HAP-1 (cell line): ENCODE measurements around the gene HSPA2.

ENCODE experiments used
- DNase-seq, 2 experiments: peaks; one replicate each; pipeline ENCODE4 v3.0.0-alpha.2; 2016 to 2020; ENCODE audit warnings: low spot score in 2 of 2
- H3K27me3 ChIP-seq: fragments of 250-450 bp; sonication (Bioruptor Pico); 2 replicates; pipeline ENCODE4 v1.5.1; 2020; ENCODE audit warnings: low read depth, mild to moderate bottlenecking, moderate library complexity
- H3K36me3 ChIP-seq: fragments of 250-450 bp; sonication (Bioruptor Pico); replicated peaks from 2 replicates; pipeline ENCODE4 v1.5.1; 2020; ENCODE audit warnings: mild to moderate bottlenecking
- H3K4me1 ChIP-seq: fragments of 250-450 bp; sonication (Bioruptor Pico); 2 replicates; pipeline ENCODE4 v1.5.1; 2020; ENCODE audit warnings: mild to moderate bottlenecking
- H3K4me3 ChIP-seq: fragments of 250-450 bp; sonication (Bioruptor Pico); 2 replicates; pipeline ENCODE4 v1.5.1; 2020; ENCODE audit warnings: mild to moderate bottlenecking, moderate library complexity
- H3K9me3 ChIP-seq: fragments of 250-450 bp; sonication (Bioruptor Pico); 2 replicates; pipeline ENCODE4 v1.5.1; 2020; ENCODE audit warnings: mild to moderate bottlenecking, moderate library complexity
- in situ Hi-C: fragments of 300-500 bp; cut with MboI; formaldehyde crosslinking; loops from 3 replicates; pipeline ENCODE4 v1.14.3; 2020; ENCODE audit warnings: low sequenced_read_pairs, inconsistent platforms, mixed read lengths

Gene HSPA2

GRCh38 chr14:64540208-64541202, at the start of gene HSPA2:
Gene HSPA2 (plus strand): TSS chr14:64540741. CDS start chr14:64540850, 109 bp downstream.
- DNase-seq, result no peak
- no peaks in the 10 kb centered on the region; the same call in 1 of the 2 replicates for H3K4me1 ChIP-seq
- H3K9me3 ChIP-seq, result no peaks in the 10 kb centered on the region
- H3K27me3 ChIP-seq, result no peaks in the 10 kb centered on the region
- no peak within 1 kb of the TSS for H3K4me3 ChIP-seq
- H3K36me3 ChIP-seq, result no peaks in the 10 kb centered on the region
- in situ Hi-C loops, result no loop called here

DNA sequence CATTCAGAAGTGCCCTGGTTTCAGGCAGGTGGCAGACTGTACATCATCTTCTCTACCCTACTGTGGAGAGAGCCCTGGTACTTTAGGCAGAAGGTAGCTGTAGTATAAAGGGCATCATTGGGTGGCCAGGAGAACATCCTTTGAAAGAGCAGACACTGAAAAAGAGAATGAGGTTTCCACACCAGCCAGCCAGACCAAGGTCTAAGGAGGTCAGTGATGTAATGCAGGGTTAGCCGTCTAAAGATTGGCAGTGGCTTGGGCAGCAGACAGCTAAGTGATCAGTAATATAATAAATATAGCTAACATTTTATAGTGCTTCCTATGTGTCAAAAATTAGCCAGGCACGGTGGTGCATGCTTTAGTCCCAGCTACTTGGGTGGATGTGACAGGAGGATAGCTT, 48.9 kb upstream of the HSPA2 start:
- DNase-seq, result no peak
- peaks cover 37% of the 10 kb centered on the region for H3K36me3 ChIP-seq
- no peak overlapping the region for H3K4me3 ChIP-seq
- no peaks in the 10 kb centered on the region for H3K27me3 ChIP-seq
- H3K9me3 ChIP-seq, result no peaks in the 10 kb centered on the region
- H3K4me1 ChIP-seq, result no peaks in the 10 kb centered on the region
- in situ Hi-C loops, result no loop called here

DNA sequence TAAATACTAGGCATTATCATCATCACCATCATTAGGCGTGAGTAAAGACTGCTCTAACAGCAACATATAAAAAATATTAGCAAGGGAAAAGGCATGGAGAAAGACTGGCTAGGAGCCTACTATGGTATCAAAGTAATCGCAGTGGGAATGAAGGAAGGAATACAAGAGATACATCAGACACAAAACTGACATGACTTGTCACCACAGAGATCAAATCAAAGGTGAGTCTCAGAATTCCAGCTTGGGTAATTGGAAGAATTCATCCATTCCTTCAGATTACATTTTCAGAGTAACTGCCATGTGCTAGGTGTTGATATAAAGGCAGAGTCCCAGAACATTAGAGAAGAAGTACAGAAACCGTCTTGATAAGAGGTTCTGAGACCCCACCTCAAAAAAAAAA, 47.1 kb upstream of the HSPA2 start:
- in situ Hi-C loops, result no loop called here
- Histone ChIP-seq H3K9me3 (no peaks in the 10 kb centered on the region), H3K4me1 (no peaks in the 10 kb centered on the region), H3K4me3 (no peak overlapping the region), H3K27me3 (no peaks in the 10 kb centered on the region), H3K36me3 (peaks cover 23% of the 10 kb centered on the region)
- DNase-seq, result no peak

GRCh38 chr14:64495252-64495651, 45.3 kb upstream of the HSPA2 start:
- Histone ChIP-seq H3K4me1 (no peaks in the 10 kb centered on the region), H3K36me3 (peaks cover 12% of the 10 kb centered on the region; the same call in 1 of the 2 replicates), H3K4me3 (no peak overlapping the region), H3K27me3 (no peaks in the 10 kb centered on the region), H3K9me3 (no peaks in the 10 kb centered on the region)
- no peak for DNase-seq
- in situ Hi-C loops, result no loop called here

DNA sequence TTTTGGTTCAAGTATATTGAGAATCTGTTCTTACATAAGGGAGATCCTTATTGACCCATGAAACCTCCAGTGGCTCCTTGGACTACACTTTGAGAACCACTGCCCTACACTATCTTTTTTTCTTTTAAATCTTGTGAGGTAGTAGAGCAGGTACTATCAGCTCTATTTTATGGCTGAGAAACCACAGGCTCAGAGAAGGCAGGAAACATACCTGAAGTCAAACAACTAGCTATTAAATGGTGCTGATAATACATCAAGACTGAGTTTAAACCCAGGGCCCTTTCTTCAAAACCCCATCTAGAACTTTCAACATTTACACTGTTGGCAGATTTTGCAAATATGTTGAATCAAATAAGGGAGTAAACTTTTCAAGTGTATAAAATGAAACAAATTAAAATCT, 43.8 kb upstream of the HSPA2 start:
- no peaks in the 10 kb centered on the region for H3K9me3 ChIP-seq
- in situ Hi-C loops, result no loop called here
- no peak overlapping the region for H3K4me3 ChIP-seq
- H3K36me3 ChIP-seq, result peaks cover 12% of the 10 kb centered on the region; the same call in 1 of the 2 replicates
- H3K27me3 ChIP-seq, result no peaks in the 10 kb centered on the region
- DNase-seq, result no peak
- peaks cover 14% of the 10 kb centered on the region for H3K4me1 ChIP-seq

DNA sequence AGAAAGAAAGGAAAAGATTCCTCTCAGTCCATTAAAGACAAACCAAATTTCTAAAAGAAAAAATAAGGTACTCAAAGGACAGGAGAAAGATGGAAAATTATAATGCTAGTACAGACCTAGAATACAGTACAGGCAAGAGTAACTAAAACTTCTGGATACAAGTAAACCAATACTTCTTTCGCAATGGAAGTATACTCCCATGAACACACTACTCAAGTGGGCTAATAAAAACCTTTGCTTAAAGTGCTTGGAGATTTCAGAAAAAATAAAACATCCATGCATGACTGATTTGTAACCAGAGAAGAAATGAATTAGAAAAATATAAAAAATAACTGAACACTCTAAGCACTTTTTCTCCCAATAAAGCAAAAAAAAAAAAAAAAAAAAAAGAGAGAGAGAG, 40.5 kb upstream of the HSPA2 start:
- Histone ChIP-seq H3K4me1 (peaks cover 22% of the 10 kb centered on the region), H3K9me3 (no peaks in the 10 kb centered on the region), H3K36me3 (peaks cover 7% of the 10 kb centered on the region; the same call in 1 of the 2 replicates), H3K4me3 (no peak overlapping the region), H3K27me3 (no peaks in the 10 kb centered on the region)
- in situ Hi-C loops, result no loop called here
- no peak for DNase-seq

- H3K36me3 ChIP-seq, result peaks cover 6% of the 10 kb centered on the region; the same call in 1 of the 2 replicates
- H3K4me1 ChIP-seq, result peaks cover 25% of the 10 kb centered on the region
- H3K27me3 ChIP-seq, result no peaks in the 10 kb centered on the region
- H3K9me3 ChIP-seq, result no peaks in the 10 kb centered on the region
- DNase-seq, result peak; percentile 38 to 55
- in situ Hi-C loops, result no loop called here
- peak overlapping the region; percentile 66 for H3K4me3 ChIP-seq
Observed at GRCh38 chr14:64501411-64502171, 39.0 kb upstream of the HSPA2 start.

GRCh38 chr14:64502456-64502855, 38.1 kb upstream of the HSPA2 start:
- H3K4me1 ChIP-seq, result peaks cover 30% of the 10 kb centered on the region
- H3K27me3 ChIP-seq, result no peaks in the 10 kb centered on the region
- H3K36me3 ChIP-seq, result peaks cover 6% of the 10 kb centered on the region; the same call in 1 of the 2 replicates
- no peaks in the 10 kb centered on the region for H3K9me3 ChIP-seq
- in situ Hi-C loops, result no loop called here
- peak overlapping the region; percentile 66 for H3K4me3 ChIP-seq
- DNase-seq, result no peak

GRCh38 chr14:64502887-64503433, 37.6 kb upstream of the HSPA2 start:
- H3K4me3 ChIP-seq, result peak overlapping the region; percentile 66
- H3K4me1 ChIP-seq, result peaks cover 30% of the 10 kb centered on the region
- DNase-seq, result peak; percentile 25 to 43
- H3K36me3 ChIP-seq, result peaks cover 3% of the 10 kb centered on the region; the same call in 1 of the 2 replicates
- in situ Hi-C loops, result no loop called here
- no peaks in the 10 kb centered on the region for H3K9me3 ChIP-seq
- no peaks in the 10 kb centered on the region for H3K27me3 ChIP-seq

- H3K9me3 ChIP-seq, result no peaks in the 10 kb centered on the region
- peak; percentile 85 to 94 for DNase-seq
- H3K27me3 ChIP-seq, result no peaks in the 10 kb centered on the region
- peak within 1 kb of the TSS; percentile 66 for H3K4me3 ChIP-seq
- H3K4me1 ChIP-seq, result peaks cover 30% of the 10 kb centered on the region
- peaks cover 3% of the 10 kb centered on the region; the same call in 1 of the 2 replicates for H3K36me3 ChIP-seq
- in situ Hi-C loops, result no loop called here
Observed at GRCh38 chr14:64503434-64504309, 36.9 kb upstream of the HSPA2 start, which contains the start of gene ZBTB25. Gene ZBTB25 (minus strand): TSS chr14:64503838. CDS start chr14:64490533, 13,305 bp downstream.

- peaks cover 30% of the 10 kb centered on the region for H3K4me1 ChIP-seq
- no peaks in the 10 kb centered on the region for H3K27me3 ChIP-seq
- DNase-seq, result peak; percentile 69 to 86
- no peaks in the 10 kb centered on the region for H3K9me3 ChIP-seq
- H3K4me3 ChIP-seq, result peak within 1 kb of the TSS; percentile 66
- in situ Hi-C loops, result no loop called here
- peaks cover 3% of the 10 kb centered on the region; the same call in 1 of the 2 replicates for H3K36me3 ChIP-seq
Observed at GRCh38 chr14:64504310-64504896, 36.1 kb upstream of the HSPA2 start, which contains the start of gene ZBTB1. Gene ZBTB1 (plus strand): TSS chr14:64504770. CDS start chr14:64521505, 16,735 bp downstream.
